Skin epidermis (tissue), 12 donors: Measurements from ENCODE around the gene CCNF.
"Not testable (repeated sequence)": the region's sequence is repeated elsewhere in the genome, so short reads cannot be mapped to it uniquely, and the experiment has no call there.

Experiments used
- H3K27ac ChIP-seq, 21 experiments: fragments of 200-600 bp; sonication (generic) in 11 of 21; one replicate each; pipeline ENCODE4 v1.5.0; 2020; ENCODE audit warnings: mild to moderate bottlenecking in 3 of 21, inconsistent platforms in 2 of 21, moderate library complexity in 2 of 21
- H3K4me3 ChIP-seq, 7 experiments: fragments of 200-600 bp; sonication (generic) in 2 of 7; one replicate each; pipeline ENCODE4 v1.5.0; 2020; ENCODE audit warnings: inconsistent platforms in 2 of 7, mild to moderate bottlenecking in 2 of 7, moderate library complexity in 1 of 7

The CCNF gene

GRCh38 chr16:2469399-2470233 lies 40.4 kb downstream of the CCNF start:
- H3K27ac ChIP-seq = peak overlapping the region in 1 of 21 experiments; percentile 10
- no peak overlapping the region for H3K4me3 ChIP-seq

GRCh38 chr16:2470234-2470601 lies 41.0 kb downstream of the CCNF start:
- H3K27ac ChIP-seq = peak overlapping the region in 1 of 21 experiments; percentile 69
- no peak overlapping the region for H3K4me3 ChIP-seq

- Histone ChIP-seq H3K27ac (peak overlapping the region in 5 of 21 experiments; percentile 24 to 69 (median 59)), H3K4me3 (no peak overlapping the region)
Measured at GRCh38 chr16:2470603-2471015, 41.4 kb downstream of the CCNF start.

- Histone ChIP-seq H3K4me3 (peak within 1 kb of the TSS in 4 of 7 experiments; percentile 6 to 28 (median 20)), H3K27ac (peak within 1 kb of the TSS in 6 of 21 experiments; percentile 24 to 69 (median 46))
Measured at GRCh38 chr16:2471016-2471652, 41.9 kb downstream of the CCNF start, which contains the start of gene NTN3. Gene NTN3, plus strand, starts transcription at chr16:2471297. Its CDS starts 405 bp downstream, at chr16:2471702.

- Histone ChIP-seq H3K4me3 (peak overlapping the region in 3 of 7 experiments; percentile 17 to 28 (median 23)), H3K27ac (peak overlapping the region in 5 of 21 experiments; percentile 24 to 69 (median 33))
Measured at GRCh38 chr16:2471653-2472487, 42.6 kb downstream of the CCNF start.

- H3K27ac ChIP-seq = no peak overlapping the region
- H3K4me3 ChIP-seq = no peak overlapping the region
Measured at GRCh38 chr16:2472488-2472864, 43.2 kb downstream of the CCNF start.

- Histone ChIP-seq H3K27ac (no peak overlapping the region), H3K4me3 (no peak overlapping the region)
Measured at GRCh38 chr16:2472885-2473445, 43.7 kb downstream of the CCNF start.

- peak overlapping the region in 1 of 21 experiments; percentile 44 for H3K27ac ChIP-seq
- peak overlapping the region in 5 of 7 experiments; percentile 59 to 79 (median 71) for H3K4me3 ChIP-seq
Measured at GRCh38 chr16:2473446-2473926, 44.2 kb downstream of the CCNF start.

GRCh38 chr16:2473999-2474876 lies 45.0 kb downstream of the CCNF start:
- Histone ChIP-seq H3K27ac (peak overlapping the region; percentile 13 to 90 (median 82)), H3K4me3 (peak overlapping the region; percentile 59 to 79 (median 68))

GRCh38 chr16:2474877-2475412 lies 45.7 kb downstream of the CCNF start, which contains the start of gene TBC1D24:
Gene TBC1D24, plus strand, starts transcription at chr16:2475127. Its CDS starts 21,022 bp downstream, at chr16:2496149.
- peak within 1 kb of the TSS; percentile 13 to 90 (median 82) for H3K27ac ChIP-seq
- H3K4me3 ChIP-seq = peak within 1 kb of the TSS; percentile 59 to 79 (median 68)

- H3K27ac ChIP-seq = peak overlapping the region in 13 of 21 experiments; percentile 26 to 90 (median 82)
- H3K4me3 ChIP-seq = peak overlapping the region; percentile 34 to 79 (median 68)
Measured at GRCh38 chr16:2475413-2476344, 46.4 kb downstream of the CCNF start.

GRCh38 chr16:2476345-2476720 lies 47.1 kb downstream of the CCNF start:
- Histone ChIP-seq H3K27ac (no peak overlapping the region), H3K4me3 (no peak overlapping the region)

GRCh38 chr16:2476741-2477140 lies 47.5 kb downstream of the CCNF start:
- Histone ChIP-seq H3K27ac (no peak overlapping the region), H3K4me3 (no peak overlapping the region)

- H3K4me3 ChIP-seq = no peak overlapping the region
- H3K27ac ChIP-seq = no peak overlapping the region
Measured at GRCh38 chr16:2477327-2477726, 48.1 kb downstream of the CCNF start.

GRCh38 chr16:2478279-2478678 lies 49.0 kb downstream of the CCNF start:
- H3K4me3 ChIP-seq = no peak overlapping the region
- no peak overlapping the region for H3K27ac ChIP-seq

- H3K4me3 ChIP-seq, H3K27ac ChIP-seq: not testable (repeated sequence)
Measured at GRCh38 chr16:2479996-2480395, 50.7 kb downstream of the CCNF start.

GRCh38 chr16:2480948-2481347 lies 51.7 kb downstream of the CCNF start:
- H3K27ac ChIP-seq = no peak overlapping the region
- no peak overlapping the region for H3K4me3 ChIP-seq
